HG03469 (cell line): ENCODE results near the gene EPS15.
"Not testable (repeated sequence)": the region's sequence is repeated elsewhere in the genome, so short reads cannot be mapped to it uniquely, and the experiment has no call there.

Experiments used
- ATAC-seq: cut with Tn5 transposase; IDR thresholded peaks from one replicate; pipeline ENCODE4 v1.9.1; 2021; ENCODE audit warnings: mild to moderate bottlenecking, moderate library complexity, moderate number of reproducible peaks; ENCODE audit not compliant: unreplicated experiment

Gene EPS15

DNA sequence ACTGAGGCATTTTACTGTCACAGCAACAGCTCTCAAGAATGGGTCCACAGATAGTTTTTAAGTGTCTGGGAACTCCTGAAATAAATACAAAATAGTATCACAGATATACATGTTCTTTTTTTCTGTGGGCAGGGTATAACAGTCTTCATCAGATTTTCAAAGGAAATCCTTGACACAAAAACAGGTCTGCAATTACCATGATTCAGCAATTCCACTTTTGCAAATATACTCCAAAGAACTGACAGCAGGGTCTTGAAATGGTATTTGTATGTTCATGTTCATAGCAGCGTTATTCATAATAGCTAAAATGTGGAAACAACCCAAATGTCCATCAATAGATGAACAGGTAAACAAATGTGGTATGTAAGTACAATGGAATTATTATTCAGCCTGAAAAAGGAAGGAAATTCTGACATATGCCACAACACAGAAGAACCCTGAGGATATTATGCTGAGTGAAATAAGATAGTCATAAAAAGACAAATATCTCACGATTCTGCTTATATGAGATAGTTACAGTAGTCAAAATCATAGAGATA lies 85.0 kb downstream of the EPS15 start:
- no peak for ATAC-seq

DNA sequence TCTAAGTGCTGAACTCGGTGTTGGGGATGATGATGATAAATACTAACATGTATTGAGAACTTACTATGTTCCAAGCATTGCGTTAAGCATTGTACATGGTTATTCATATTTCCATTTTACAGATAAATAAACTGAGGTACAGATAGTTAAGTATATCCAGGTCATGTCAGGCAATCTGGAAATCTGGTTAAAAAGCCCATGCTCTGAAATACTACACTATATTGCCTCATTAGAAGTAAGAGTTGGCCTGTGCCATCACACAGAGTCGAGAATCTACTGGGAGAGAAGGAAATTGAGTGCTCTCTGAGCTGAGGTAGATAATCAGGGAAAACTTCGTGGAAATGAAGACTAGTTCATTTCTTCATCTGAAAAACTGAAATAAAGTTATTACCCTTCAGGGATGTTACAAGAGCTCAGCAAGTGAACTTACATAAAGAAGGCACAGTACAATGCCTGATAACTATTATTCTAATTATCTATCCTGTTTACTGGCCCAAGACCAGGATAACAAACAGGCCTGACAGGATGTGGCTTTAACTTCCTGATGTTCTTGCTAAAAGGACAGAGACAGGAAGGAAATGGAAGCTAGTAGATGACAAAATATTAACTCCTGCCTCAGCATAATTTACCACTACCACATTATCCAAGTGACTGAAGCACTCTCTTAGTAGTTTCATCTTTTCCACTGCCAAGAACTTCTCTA lies 85.6 kb downstream of the EPS15 start:
- ATAC-seq, result no peak

DNA sequence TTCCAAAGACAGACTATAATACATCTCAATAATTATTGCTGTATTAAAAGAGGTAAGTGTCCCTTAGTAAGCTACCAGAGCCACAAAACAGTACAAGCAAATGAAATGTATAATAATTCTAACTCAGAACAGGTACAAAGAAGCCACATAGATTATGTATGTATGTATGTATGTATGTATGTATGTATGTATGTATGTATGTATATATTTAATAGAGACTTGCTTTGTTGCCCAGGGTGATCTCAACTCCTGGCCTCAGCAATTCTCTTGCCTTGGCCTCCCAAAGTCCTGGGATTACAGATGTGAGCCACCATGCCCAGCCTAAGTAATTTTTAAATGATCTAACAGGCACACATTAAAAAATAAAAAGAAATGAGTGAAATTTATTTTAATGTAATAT lies 86.9 kb downstream of the EPS15 start:
- ATAC-seq, result no peak

DNA sequence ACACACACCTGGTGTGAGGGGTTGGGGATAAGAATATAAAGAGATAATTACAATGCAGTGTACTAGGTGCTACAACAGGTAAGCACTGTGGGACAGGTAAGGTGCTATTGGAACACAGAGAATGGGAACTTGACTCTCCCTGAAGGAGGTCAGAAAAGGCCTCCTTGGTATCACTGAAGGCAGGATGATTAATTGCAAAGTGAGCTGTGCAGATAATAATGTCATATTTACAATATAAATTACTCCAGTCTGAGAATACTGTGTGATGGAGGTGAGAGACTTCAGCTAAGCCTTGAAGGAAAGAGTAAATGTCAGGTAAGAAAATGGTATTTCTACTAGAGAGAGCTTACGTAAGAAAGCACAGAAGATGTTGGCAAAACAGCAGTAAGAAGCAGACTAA lies 91.6 kb downstream of the EPS15 start:
- no peak for ATAC-seq

GRCh38 chr1:51425955-51426354 lies 93.1 kb downstream of the EPS15 start:
- no peak for ATAC-seq

DNA sequence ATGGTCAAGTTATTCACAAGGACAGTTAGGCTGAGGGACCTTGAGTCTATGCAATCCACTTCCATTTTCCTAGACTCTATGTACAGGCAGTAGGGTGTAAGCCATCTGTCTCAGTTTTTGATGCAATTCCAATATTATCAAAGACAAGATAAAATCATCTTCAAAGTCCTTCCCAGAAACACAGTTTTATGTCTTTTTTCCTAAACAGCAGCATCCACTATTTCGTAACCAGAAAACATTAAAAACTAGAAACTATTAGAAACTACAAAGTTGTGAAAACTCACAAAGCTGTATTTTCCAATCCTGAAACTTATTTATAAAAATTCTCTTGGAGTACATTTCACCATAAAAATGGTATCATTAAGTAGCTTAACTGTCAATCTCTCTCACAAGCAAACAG lies 93.8 kb downstream of the EPS15 start:
- ATAC-seq, result no peak

- ATAC-seq, result no peak
Observed at GRCh38 chr1:51423073-51423821, 95.8 kb downstream of the EPS15 start.

- ATAC-seq, result no peak
Observed at GRCh38 chr1:51422367-51423072, 96.5 kb downstream of the EPS15 start.

- no peak for ATAC-seq
Observed at GRCh38 chr1:51421964-51422363, 97.1 kb downstream of the EPS15 start.

- ATAC-seq, result no peak
Observed at GRCh38 chr1:51420867-51421627, 98.0 kb downstream of the EPS15 start.

- no peak for ATAC-seq
Observed at GRCh38 chr1:51418384-51418959, 100.6 kb downstream of the EPS15 start.

- no peak for ATAC-seq
Observed at GRCh38 chr1:51417496-51418383, 101.3 kb downstream of the EPS15 start.

DNA sequence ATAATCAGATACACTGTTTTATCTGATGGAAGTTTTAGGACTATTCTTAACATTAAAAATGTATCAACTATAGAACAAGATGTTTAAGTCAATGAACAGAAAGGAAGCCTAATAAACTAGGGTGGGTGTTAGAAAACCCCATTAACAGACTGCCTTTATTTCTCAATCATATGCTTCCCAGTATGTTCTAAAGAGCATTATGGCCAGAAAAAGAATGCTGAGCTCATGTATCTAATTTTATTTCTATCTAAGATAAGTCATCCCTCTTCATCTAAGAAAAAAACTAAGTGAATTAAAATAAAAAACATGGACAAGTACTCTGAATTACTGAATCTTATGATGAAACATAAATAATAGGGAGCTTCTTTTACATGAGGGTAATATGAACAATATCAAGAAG lies 102.2 kb downstream of the EPS15 start:
- ATAC-seq, result no peak

DNA sequence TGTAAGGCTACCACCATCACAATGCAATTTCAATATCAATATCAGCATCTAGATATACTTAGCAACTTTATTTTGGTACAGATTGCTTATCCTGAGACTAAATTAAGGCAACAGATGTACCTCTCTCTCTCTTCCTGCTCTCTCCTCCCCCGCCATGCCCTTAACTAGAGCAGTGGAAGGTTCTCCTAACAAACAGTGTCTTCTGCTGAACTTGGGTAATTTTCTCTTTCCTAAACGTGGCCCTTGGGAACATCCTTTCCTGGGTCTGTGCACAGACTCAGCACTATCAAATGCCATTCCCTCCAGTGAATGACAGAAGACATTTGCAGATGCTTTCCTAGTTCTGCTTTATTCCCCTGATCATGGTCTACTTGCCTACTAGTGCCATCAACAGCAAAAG lies 103.1 kb downstream of the EPS15 start:
- no peak for ATAC-seq

DNA sequence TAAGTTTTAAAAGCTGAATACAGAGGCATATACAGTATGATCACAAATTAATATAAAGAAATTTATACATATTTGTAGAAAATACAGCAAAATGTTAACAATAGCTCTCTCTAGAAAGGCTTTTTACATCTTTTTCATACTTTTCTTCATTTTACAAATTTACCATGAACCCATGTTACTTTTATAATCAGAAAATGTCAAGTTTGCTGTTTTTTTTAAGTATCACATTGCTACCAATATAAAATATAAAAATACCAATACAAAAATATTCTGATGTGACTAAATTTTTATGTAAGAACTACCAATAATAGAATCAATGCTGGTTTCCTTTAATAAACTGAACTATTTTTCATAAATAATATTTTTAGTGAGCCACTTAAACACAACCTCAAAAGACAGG lies 104.3 kb downstream of the EPS15 start:
- no peak for ATAC-seq

DNA sequence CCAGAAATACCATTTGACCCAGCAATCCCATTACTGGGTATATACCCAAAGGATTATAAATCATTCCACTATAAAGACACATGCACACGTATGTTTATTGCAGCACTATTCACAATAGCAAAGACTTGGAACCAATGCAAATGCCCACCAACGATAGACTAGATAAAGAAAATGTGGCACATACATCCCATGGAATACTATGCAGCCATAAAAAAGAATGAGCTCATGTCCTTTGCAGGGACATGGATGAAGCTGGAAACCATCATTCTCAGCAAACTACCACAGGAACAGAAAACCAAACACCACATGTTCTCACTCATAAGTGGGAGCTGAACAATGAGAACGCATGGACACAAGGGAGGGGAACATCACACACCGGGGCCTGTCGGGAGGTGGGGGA lies 107.2 kb downstream of the EPS15 start:
- ATAC-seq, result not testable (repeated sequence)

- ATAC-seq, result no peak
Observed at GRCh38 chr1:51410568-51411460, 108.3 kb downstream of the EPS15 start.

GRCh38 chr1:51409755-51410541 lies 109.1 kb downstream of the EPS15 start:
- ATAC-seq, result not testable (repeated sequence)
